WI38 (cell line): ENCODE measurements around the gene ZCCHC13.
"Not testable (repeated sequence)": the region's sequence is repeated elsewhere in the genome, so short reads cannot be mapped to it uniquely, and the experiment has no call there.

Source experiments
- H3K4me3 ChIP-seq: 2 replicates; pipeline ENCODE4 v1.5.1; 2011; ENCODE audit warnings: low read depth, mild to moderate bottlenecking, control low read depth, low read length
- CTCF ChIP-seq: IDR thresholded peaks from 2 replicates; pipeline ENCODE4 v1.5.1; 2012; ENCODE audit warnings: low read depth, mild to moderate bottlenecking, control low read depth, low read length

Gene ZCCHC13

GRCh38 chrX:74321191-74321590 lies 17.2 kb downstream of the ZCCHC13 start:
- no peak for TF ChIP-seq CTCF
- H3K4me3 ChIP-seq = no peak overlapping the region

GRCh38 chrX:74324131-74324530 lies 20.2 kb downstream of the ZCCHC13 start:
- no peak for TF ChIP-seq CTCF
- H3K4me3 ChIP-seq = no peak overlapping the region

- TF ChIP-seq CTCF = no peak
- H3K4me3 ChIP-seq = no peak overlapping the region
These were observed 21.4 kb downstream of the ZCCHC13 start for GRCh38 chrX:74325130-74326059.

- no peak for TF ChIP-seq CTCF
- no peak overlapping the region for H3K4me3 ChIP-seq
These were observed 34.9 kb downstream of the ZCCHC13 start for GRCh38 chrX:74338852-74339251.

- H3K4me3 ChIP-seq = no peak overlapping the region
- no peak for TF ChIP-seq CTCF
These were observed 36.1 kb downstream of the ZCCHC13 start for GRCh38 chrX:74340051-74340450.

- H3K4me3 ChIP-seq = not testable (repeated sequence)
These were observed 38.2 kb downstream of the ZCCHC13 start for GRCh38 chrX:74342211-74342610.

- TF ChIP-seq CTCF = no peak
- no peak overlapping the region for H3K4me3 ChIP-seq
These were observed 39.6 kb downstream of the ZCCHC13 start for GRCh38 chrX:74343343-74344279.
